NB4 (cell line): Measurements from ENCODE around the gene LDLRAD2.

ENCODE experiments used
- POLR2A ChIP-seq: IDR thresholded peaks from 2 replicates; pipeline ENCODE4 v1.6.1; 2011; ENCODE audit warnings: mild to moderate bottlenecking; ENCODE audit not compliant: insufficient read length; ENCODE audit errors: extremely low read depth
- TF ChIP-seq, protein P1 (sequence below): IDR thresholded peaks from one replicate; pipeline ENCODE4 v1.5.1; 2012; ENCODE audit warnings: low read depth, low read length

DNA sequence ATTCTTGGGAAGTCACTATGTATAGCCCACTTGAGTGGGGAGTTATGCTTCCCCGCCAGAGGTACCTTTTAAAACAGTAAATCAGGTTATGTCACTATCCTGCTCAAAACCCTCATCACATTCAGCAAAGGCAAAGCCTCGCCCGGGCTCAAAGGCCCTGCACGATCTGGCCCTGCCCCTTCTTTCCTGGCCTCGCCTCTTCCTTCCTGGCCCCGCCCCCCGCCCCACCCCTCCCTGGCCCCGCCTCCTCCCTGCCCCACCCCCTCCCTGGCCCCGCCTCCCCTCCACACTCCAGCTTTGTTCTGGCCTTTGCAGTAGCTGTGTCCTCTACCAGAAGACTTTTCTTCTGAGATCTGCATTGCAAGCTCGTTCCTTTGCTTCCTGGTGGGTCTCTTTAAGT is 6.6 kb downstream of the LDLRAD2 start:
- TF ChIP-seq, protein P1, sequence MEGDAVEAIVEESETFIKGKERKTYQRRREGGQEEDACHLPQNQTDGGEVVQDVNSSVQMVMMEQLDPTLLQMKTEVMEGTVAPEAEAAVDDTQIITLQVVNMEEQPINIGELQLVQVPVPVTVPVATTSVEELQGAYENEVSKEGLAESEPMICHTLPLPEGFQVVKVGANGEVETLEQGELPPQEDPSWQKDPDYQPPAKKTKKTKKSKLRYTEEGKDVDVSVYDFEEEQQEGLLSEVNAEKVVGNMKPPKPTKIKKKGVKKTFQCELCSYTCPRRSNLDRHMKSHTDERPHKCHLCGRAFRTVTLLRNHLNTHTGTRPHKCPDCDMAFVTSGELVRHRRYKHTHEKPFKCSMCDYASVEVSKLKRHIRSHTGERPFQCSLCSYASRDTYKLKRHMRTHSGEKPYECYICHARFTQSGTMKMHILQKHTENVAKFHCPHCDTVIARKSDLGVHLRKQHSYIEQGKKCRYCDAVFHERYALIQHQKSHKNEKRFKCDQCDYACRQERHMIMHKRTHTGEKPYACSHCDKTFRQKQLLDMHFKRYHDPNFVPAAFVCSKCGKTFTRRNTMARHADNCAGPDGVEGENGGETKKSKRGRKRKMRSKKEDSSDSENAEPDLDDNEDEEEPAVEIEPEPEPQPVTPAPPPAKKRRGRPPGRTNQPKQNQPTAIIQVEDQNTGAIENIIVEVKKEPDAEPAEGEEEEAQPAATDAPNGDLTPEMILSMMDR: no peak
- TF ChIP-seq POLR2A: no peak
